ENCODE measurements around the gene CBY1. TPM values are rescaled to one million over a fixed set of nuclear protein-coding genes. Genes with fewer than 3 reads are reported as not detected.
A peak's percentile ranks its signal among the peaks of the same experiment; 100 is the strongest.

CBY1 gene
- total RNA-seq: 10 to 100 TPM; 16.6 to 26.6 (median 22.1) TPM

DNA sequence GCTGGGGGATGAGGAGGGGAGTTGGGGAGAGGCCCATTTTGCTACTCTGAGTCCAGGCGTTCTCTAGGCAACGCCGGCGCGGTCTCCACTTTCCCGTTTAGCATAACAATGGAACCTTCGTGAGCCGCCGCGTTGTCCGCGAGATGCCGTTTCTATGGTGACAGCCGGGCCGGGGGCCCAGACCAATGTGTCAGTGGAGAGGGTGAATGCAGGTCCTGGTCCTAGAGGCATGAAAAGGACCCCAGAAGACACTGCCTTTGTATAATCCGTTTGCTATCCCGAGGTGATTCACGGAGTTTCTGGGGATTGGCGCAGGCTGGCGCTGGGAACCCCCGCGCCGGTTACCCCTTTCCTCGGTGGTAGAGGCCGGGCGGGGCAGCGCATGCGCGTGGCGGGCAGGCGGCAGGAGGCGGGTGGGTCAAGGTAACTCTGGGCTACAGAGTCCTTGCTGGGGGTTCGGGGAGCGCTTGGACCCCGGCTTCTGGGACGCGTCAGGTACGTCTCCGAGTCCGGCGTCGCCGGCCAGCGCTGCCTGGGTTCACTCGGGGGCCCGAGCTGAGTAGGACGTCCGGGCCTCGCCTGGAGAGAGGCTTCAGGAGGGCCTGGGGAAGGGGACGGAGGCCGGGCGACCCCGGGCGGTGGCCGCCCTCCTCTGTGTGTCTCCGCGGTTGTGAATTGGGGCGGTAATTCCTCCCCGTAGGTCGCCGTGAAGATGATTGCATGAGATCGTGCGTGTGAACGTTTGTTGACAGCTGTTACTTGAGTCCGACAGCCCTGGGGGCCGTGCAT lies at the start of gene CBY1, which contains the start of gene FAM227A:
CBY1 (plus strand) TSS at position 383 of the 789 bp plus-strand sequence. CDS start 11,417 bp downstream, outside the sequence.
FAM227A (minus strand) TSS at position 137 of the 789 bp plus-strand sequence. CDS start 6,224 bp downstream, outside the sequence.
- peak in 1 of 2 donors; percentile 42 for TF ChIP-seq POLR2A (IDR thresholded peaks at IDR 0.05)
- TF ChIP-seq, protein P1, sequence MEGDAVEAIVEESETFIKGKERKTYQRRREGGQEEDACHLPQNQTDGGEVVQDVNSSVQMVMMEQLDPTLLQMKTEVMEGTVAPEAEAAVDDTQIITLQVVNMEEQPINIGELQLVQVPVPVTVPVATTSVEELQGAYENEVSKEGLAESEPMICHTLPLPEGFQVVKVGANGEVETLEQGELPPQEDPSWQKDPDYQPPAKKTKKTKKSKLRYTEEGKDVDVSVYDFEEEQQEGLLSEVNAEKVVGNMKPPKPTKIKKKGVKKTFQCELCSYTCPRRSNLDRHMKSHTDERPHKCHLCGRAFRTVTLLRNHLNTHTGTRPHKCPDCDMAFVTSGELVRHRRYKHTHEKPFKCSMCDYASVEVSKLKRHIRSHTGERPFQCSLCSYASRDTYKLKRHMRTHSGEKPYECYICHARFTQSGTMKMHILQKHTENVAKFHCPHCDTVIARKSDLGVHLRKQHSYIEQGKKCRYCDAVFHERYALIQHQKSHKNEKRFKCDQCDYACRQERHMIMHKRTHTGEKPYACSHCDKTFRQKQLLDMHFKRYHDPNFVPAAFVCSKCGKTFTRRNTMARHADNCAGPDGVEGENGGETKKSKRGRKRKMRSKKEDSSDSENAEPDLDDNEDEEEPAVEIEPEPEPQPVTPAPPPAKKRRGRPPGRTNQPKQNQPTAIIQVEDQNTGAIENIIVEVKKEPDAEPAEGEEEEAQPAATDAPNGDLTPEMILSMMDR (IDR thresholded peaks at IDR 0.05): no peak
- intact Hi-C loops (cut with DNase I; ENCODE audit: low total_unique reads): no loop called here

DNA sequence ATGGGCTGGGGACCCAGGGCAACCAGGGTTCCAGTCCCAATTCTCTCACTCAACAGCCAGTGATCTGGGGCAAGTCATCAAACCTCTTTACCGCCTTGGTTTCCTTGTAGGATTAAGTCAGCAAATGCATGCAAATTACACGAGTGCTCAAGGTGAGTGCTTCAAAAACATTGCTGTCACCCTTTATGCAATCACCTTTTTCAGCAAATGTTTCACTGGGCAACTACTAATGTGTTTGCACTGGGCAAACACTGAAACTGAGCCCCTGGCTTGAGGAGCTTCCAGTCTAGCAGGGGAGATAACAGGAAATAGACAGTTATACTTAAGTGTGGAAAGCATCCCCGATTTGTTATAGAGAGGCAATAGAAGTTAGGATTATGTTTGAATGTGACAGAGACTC lies 48.8 kb upstream of the CBY1 start:
- intact Hi-C loops (cut with DNase I; ENCODE audit: low total_unique reads): no loop called here
- no peak for TF ChIP-seq POLR2A (IDR thresholded peaks at IDR 0.05)
- TF ChIP-seq, protein P1 (IDR thresholded peaks at IDR 0.05): no peak
- WGBS, 2 donors: 94 to 96% methylated on average over 3 of the region's 3 CpGs
- DNase-seq (ENCODE audit: low spot score in 2 of 2): no peak
- H3K4me3 ChIP-seq (ENCODE audit: low read depth, poor library complexity, severe bottlenecking): no peak overlapping the region

More for the DNA sequence above, at the start of gene CBY1, which contains the start of gene FAM227A:
- peak; percentile 76 to 96 for DNase-seq (ENCODE audit: low spot score in 2 of 2)
- H3K4me3 ChIP-seq (ENCODE audit: low read depth, poor library complexity, severe bottlenecking): peak within 1 kb of the TSS; percentile 97
- WGBS, 2 donors: 0% methylated on average over 43 to 63 of the region's 66 CpGs

DNA sequence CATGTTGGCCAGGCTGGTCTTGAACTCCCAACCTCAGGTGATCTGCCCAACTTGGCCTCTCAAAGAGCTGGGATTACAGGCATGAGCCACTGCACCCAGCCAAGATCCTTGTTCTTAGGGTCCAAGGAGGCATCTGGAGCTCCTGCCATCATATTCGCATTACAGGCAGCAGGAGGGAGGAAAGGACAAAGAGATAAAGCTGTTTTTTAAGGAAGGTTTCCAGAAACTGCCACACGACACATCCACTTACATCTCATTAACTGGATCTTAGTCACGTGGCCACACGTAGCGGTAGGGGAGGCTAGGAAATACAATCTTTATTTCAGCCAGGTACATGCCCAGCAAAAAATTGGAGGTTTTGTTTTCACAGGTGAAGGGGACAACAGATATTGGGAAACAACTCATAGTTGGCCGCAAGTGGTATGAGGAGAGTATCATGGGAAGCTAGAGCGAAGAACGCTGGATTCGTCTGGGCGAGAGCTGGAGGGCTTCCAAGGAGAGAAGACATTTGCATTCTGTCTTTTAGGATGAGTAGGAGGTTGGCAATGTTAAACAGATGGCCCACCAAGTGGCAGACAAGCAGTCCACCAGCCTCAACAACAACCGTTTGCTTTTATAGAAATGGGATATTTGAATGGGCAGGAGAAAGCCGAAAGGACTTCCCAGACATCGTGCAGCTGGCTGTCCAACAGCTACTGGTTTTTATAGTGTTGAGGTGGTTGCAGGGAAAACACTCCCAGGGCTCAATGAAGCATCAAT lies 47.3 kb upstream of the CBY1 start:
- DNase-seq (ENCODE audit: low spot score in 2 of 2): no peak
- intact Hi-C loops (cut with DNase I; ENCODE audit: low total_unique reads): no loop called here
- H3K4me3 ChIP-seq (ENCODE audit: low read depth, poor library complexity, severe bottlenecking): no peak overlapping the region
- TF ChIP-seq, protein P1 (IDR thresholded peaks at IDR 0.05): no peak
- no peak for TF ChIP-seq POLR2A (IDR thresholded peaks at IDR 0.05)
- WGBS, 2 donors: 90 to 91% methylated on average over 13 of the region's 13 CpGs

DNA sequence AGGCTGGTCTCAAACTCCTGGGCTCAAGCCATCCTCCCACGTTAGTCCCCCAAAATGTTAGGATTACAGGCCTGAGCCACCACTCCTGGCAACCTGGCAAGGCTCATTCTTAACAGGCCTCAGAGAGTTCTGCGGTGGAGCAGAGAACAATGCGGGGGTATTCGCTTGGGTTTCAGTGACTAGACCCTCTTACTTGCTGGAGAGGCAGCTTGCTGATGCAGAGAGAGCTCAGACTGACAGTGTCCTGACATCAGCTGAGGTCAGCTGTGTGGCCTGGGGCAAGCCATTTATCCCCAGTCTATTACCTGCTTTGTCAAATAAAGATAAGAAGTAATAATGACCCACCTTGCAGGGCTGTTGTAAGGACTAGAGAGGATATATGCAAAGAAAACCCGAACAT lies 46.2 kb upstream of the CBY1 start:
- H3K4me3 ChIP-seq (ENCODE audit: low read depth, poor library complexity, severe bottlenecking): no peak overlapping the region
- 91 to 100% methylated on average over 5 of the region's 5 CpGs for WGBS, 2 donors
- TF ChIP-seq, protein P1 (IDR thresholded peaks at IDR 0.05): no peak
- TF ChIP-seq POLR2A (IDR thresholded peaks at IDR 0.05): no peak
- intact Hi-C loops (cut with DNase I; ENCODE audit: low total_unique reads): no loop called here
- DNase-seq (ENCODE audit: low spot score in 2 of 2): no peak

DNA sequence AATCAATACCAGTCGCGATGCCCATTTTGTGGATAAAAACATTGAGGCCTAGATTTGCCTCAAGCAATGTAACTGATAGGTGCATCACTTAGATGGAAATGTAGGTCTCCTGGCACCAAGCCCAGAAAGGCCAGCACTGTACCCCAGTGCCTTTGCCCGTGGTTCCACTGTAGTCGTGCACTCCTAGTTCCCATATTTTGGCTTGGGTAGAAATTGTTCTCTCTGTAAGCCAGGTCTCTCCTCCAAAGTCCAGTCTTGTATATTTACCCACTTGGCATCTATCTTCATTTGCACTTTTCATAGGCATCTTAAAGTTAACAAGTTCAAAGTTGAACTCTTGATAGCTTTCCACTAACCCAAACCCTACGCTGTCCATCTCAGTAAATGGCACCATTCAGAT lies 44.9 kb upstream of the CBY1 start:
- no peak for DNase-seq (ENCODE audit: low spot score in 2 of 2)
- WGBS, 2 donors: 93 to 98% methylated on average over 5 of the region's 5 CpGs
- no peak overlapping the region for H3K4me3 ChIP-seq (ENCODE audit: low read depth, poor library complexity, severe bottlenecking)
- no peak for TF ChIP-seq POLR2A (IDR thresholded peaks at IDR 0.05)
- TF ChIP-seq, protein P1 (IDR thresholded peaks at IDR 0.05): no peak
- intact Hi-C loops (cut with DNase I; ENCODE audit: low total_unique reads): no loop called here
